ENCODE data around the gene STIP1. TPM values are rescaled to one million over a fixed set of nuclear protein-coding genes. Genes with fewer than 3 reads are reported as not detected.
"Not testable (repeated sequence)": the region's sequence is repeated elsewhere in the genome, so short reads cannot be mapped to it uniquely, and the experiment has no call there.

The STIP1 gene
- total RNA-seq, 1 experiment from 2014 or later: 171 TPM

DNA sequence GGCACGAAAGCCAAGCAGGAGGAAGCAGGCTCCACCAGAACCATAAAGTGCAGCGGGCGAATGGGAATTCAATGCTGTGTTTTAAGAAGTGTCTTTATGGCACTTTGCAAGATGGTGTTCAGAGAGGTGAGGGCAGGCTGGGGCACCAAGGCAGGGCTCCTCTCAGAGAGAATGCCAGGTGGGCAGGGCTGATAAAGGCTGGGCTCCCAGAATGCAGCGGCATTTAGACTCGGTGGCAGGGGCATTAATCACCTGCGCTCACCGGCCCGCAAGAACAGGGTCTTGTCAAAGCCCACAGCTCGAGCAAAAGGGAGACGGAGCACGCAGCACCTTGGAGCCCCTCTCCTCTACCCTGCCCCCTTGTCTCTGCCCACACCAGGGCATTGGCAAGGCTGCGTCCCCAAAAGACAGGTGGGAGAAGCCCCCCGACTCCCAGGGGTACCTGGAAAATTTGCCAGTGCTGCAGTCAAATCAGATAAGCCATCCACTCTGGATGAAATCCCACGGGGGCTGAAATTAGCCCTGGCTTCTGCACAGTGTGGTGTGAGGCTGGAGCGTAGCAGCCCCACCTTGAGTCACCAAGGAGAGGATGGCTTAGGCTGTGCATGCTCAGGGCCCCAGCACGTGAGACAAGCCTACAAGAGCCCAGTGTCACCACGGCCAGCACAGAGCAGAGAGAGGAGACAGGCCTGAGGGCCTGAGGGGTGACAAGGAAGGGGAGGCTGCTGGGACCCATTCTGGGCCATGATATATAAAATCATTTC, 28.2 kb upstream of the STIP1 start:
- H3K4me1 Mint-ChIP-seq (ENCODE audit: insufficient read depth, unreplicated experiment): no peaks in the 10 kb centered on the region
- no peak overlapping the region for H3K4me3 Mint-ChIP-seq (ENCODE audit: unreplicated experiment)
- TF ChIP-seq, protein P1, sequence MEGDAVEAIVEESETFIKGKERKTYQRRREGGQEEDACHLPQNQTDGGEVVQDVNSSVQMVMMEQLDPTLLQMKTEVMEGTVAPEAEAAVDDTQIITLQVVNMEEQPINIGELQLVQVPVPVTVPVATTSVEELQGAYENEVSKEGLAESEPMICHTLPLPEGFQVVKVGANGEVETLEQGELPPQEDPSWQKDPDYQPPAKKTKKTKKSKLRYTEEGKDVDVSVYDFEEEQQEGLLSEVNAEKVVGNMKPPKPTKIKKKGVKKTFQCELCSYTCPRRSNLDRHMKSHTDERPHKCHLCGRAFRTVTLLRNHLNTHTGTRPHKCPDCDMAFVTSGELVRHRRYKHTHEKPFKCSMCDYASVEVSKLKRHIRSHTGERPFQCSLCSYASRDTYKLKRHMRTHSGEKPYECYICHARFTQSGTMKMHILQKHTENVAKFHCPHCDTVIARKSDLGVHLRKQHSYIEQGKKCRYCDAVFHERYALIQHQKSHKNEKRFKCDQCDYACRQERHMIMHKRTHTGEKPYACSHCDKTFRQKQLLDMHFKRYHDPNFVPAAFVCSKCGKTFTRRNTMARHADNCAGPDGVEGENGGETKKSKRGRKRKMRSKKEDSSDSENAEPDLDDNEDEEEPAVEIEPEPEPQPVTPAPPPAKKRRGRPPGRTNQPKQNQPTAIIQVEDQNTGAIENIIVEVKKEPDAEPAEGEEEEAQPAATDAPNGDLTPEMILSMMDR (IDR thresholded peaks at IDR 0.05; ENCODE audit: unreplicated experiment): no peak
- no TSS peak for BruUV-seq (replicated peaks)
- intact Hi-C loops (cut with micrococcal nuclease): no loop called here
- H3K27me3 Mint-ChIP-seq (ENCODE audit: insufficient read depth, unreplicated experiment): no peaks in the 10 kb centered on the region
- ChIA-PET CTCF (interaction anchor here (0.7 kb wide), 1 partner anchor 173 kb away, joined by 3 read pairs; no protein-coding TSS in a partner anchor), POLR2A (no interaction called here)
- H3K36me3 Mint-ChIP-seq (ENCODE audit: insufficient read depth, unreplicated experiment): peaks cover 5% of the 10 kb centered on the region
- no peak for DNase-seq (ENCODE audit: unreplicated experiment)
- H3K27ac Mint-ChIP-seq (ENCODE audit: low read depth, unreplicated experiment): no peak overlapping the region
- H3K9me3 Mint-ChIP-seq (ENCODE audit: unreplicated experiment): no peaks in the 10 kb centered on the region

DNA sequence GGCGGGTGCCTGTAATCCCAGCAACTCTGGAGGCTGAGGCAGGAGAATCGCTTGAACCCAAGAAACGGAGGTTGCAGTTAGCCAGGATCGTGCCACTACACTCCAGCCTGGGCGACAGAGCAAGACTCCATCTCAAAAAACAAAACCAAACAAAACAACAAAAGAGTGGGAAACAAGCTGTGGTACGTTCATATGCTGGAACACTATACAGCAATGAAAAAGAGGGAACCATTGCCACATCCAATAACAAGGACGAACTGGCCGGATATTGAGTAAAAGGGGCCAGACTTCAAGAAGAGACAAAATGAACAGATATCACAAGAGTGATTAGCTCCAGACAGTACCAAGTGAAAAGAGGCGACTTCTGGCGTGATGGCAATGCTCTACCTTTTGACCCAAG, 24.9 kb upstream of the STIP1 start:
- POLR2A ChIA-PET: no interaction called here
- peaks cover 5% of the 10 kb centered on the region for H3K36me3 Mint-ChIP-seq (ENCODE audit: insufficient read depth, unreplicated experiment)

DNA sequence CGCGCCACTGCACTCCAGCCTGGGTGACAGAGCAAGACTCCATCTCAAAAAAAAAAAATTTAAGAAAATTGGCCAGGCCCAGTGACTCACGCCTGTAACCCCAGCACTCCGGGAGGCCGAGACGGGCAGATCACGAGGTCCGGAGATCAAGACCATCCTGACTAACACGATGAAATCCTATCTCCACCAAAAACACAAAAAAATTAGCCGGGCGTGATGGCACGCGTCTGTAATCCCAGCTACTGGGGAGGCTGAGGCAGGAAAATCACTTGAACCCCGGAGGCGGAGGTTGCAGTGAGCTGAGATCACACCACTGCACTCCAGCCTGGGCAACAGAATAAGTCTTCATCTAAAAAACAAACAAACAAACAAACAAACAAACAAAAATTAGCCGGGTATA, 23.2 kb upstream of the STIP1 start:
- POLR2A ChIA-PET: interaction anchor here (0.7 to 1.8 kb wide), 4 partner anchors 10 to 149 kb away, joined by 3 to 5 read pairs (median 4); no protein-coding TSS in a partner anchor
- CTCF ChIA-PET: interaction anchor here (0.7 to 1.8 kb wide), 6 partner anchors 10 to 395 kb away, joined by 3 to 8 read pairs (median 5); no protein-coding TSS in a partner anchor
- H3K4me3 Mint-ChIP-seq (ENCODE audit: unreplicated experiment): not testable (repeated sequence)

More for the DNA sequence above, 24.9 kb upstream of the STIP1 start:
- TF ChIP-seq, protein P1 (IDR thresholded peaks at IDR 0.05; ENCODE audit: unreplicated experiment): no peak
- CTCF ChIA-PET: interaction anchor here (0.8 to 1.5 kb wide), 2 partner anchors 196 to 324 kb away, joined by 3 to 5 read pairs; no protein-coding TSS in a partner anchor
- H3K4me3 Mint-ChIP-seq (ENCODE audit: unreplicated experiment): no peak overlapping the region
- no peaks in the 10 kb centered on the region for H3K9me3 Mint-ChIP-seq (ENCODE audit: unreplicated experiment)
- BruUV-seq (replicated peaks): no TSS peak
- H3K27me3 Mint-ChIP-seq (ENCODE audit: insufficient read depth, unreplicated experiment): no peaks in the 10 kb centered on the region
- DNase-seq (ENCODE audit: unreplicated experiment): no peak
- no peak overlapping the region for H3K27ac Mint-ChIP-seq (ENCODE audit: low read depth, unreplicated experiment)
- H3K4me1 Mint-ChIP-seq (ENCODE audit: insufficient read depth, unreplicated experiment): peaks cover 7% of the 10 kb centered on the region
- intact Hi-C loops (cut with micrococcal nuclease): no loop called here

DNA sequence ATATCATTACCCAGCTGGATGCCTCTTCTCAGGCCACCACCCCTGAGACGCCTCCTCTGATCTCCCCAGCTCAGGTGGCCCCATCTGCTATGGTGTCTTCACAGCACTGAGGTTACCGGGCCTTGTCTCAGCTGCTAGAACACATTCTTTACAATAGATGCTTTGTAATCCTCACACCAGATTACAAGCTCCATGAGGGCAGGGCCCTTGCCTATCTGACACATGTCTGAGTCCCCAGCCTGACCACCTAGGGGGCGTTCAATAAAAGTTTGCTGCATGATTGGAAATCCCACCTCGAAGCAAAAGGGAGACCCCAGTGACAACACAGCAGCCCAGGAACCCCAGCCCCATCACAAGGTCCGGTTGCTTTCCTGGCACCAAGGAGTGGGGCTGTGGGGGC, 22.0 kb upstream of the STIP1 start:
- Mint-ChIP-seq H3K4me3 (ENCODE audit: unreplicated experiment) (no peak overlapping the region), H3K27ac (ENCODE audit: low read depth, unreplicated experiment) (no peak overlapping the region)
- POLR2A ChIA-PET: interaction anchor here (0.5 to 1.8 kb wide), 4 partner anchors 12 to 324 kb away, joined by 3 to 5 read pairs (median 4); partner anchors contain the start of gene STIP1

More for the DNA sequence above, 23.2 kb upstream of the STIP1 start:
- H3K27me3 Mint-ChIP-seq (ENCODE audit: insufficient read depth, unreplicated experiment); H3K9me3 Mint-ChIP-seq (ENCODE audit: unreplicated experiment); H3K36me3 Mint-ChIP-seq (ENCODE audit: insufficient read depth, unreplicated experiment); H3K4me1 Mint-ChIP-seq (ENCODE audit: insufficient read depth, unreplicated experiment); DNase-seq (ENCODE audit: unreplicated experiment); H3K27ac Mint-ChIP-seq (ENCODE audit: low read depth, unreplicated experiment); BruUV-seq (replicated peaks); intact Hi-C loops (cut with micrococcal nuclease): not testable (repeated sequence)

More for the DNA sequence above, 22.0 kb upstream of the STIP1 start:
- Mint-ChIP-seq H3K36me3 (ENCODE audit: insufficient read depth, unreplicated experiment) (peaks cover 5% of the 10 kb centered on the region), H3K27me3 (ENCODE audit: insufficient read depth, unreplicated experiment) (no peaks in the 10 kb centered on the region), H3K4me1 (ENCODE audit: insufficient read depth, unreplicated experiment) (peaks cover 7% of the 10 kb centered on the region), H3K9me3 (ENCODE audit: unreplicated experiment) (no peaks in the 10 kb centered on the region)
- no TSS peak for BruUV-seq (replicated peaks)
- DNase-seq (ENCODE audit: unreplicated experiment): no peak
- intact Hi-C loops (cut with micrococcal nuclease): no loop called here
- TF ChIP-seq, protein P1 (IDR thresholded peaks at IDR 0.05; ENCODE audit: unreplicated experiment): no peak
- CTCF ChIA-PET: interaction anchor here (1.0 to 1.8 kb wide), 6 partner anchors 11 to 334 kb away, joined by 3 to 8 read pairs (median 5); no protein-coding TSS in a partner anchor

Measured in MCF 10A (cell line).